Activated gamma-delta T cell treated with Interleukin-2 at 50 U/mL for 16 hours (primary cell): ENCODE measurements around the gene PRKAR1B.

ENCODE experiments used
- DNase-seq: peaks from one replicate; pipeline ENCODE4 v3.0.0-alpha.2; 2020

The PRKAR1B gene

DNA sequence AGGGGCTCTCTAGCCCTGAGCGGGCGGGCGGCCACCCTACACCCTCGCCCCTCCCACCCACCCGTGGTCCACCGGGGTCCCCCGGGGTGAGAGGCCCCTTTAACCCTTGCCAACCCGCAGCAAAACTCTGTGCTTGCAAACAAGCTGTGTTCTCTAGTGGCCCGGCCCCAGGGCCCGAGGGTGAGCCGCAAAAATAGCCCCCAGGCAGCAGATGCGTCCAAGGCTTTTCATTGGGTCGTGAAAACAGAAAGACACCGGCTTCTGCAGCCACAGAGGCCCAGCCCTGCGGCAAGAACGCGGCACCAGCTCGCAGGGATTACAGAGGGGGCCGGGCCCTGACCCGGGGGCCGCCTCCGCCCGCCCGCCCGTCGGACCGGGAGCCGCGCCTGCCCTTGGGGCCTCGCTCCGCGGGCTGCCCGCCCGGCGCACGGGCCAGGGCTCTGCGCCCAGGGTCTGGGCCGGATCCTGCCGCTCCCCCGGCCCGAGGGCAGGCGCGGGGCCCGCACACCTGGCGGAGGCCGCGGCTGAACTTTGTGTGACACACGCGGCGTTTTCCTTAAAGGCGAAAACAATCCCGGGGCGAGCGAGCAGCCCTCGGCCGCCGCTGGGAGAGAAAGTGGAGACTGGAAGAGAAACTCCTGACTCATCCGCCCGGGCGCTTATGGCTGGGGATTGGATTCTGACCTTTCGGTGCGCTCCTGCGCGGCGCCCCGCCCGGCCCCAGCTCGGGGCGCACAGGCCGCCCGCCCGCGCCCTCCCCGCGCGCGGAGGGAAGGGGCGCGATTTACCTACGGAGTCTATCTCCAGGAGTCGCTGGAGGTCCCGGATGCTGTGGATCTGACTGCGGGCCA, 210.2 kb downstream of the PRKAR1B start:
- no peak for DNase-seq

- no peak for DNase-seq
Observed at GRCh38 chr7:516216-516605, 210.9 kb downstream of the PRKAR1B start.

DNA sequence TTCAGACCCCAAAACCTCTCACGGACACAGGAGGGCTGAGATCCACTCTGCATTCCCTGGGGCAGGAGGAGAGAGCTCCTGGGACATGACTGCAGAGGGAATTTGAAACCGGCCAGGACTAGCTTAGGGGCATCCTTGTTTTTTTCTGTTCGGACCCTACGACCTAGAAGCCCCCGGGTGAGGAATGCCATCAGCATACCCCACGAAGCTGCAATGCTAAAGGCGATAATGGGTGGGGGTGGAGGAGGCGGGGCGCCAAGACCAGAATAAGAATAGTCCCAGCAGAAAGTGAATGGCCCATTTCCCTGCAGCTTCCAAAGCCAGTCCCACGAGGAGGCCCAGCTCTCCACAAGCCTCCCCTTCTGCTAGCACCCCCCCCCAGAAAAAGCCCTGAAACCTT, 211.5 kb downstream of the PRKAR1B start:
- no peak for DNase-seq

DNA sequence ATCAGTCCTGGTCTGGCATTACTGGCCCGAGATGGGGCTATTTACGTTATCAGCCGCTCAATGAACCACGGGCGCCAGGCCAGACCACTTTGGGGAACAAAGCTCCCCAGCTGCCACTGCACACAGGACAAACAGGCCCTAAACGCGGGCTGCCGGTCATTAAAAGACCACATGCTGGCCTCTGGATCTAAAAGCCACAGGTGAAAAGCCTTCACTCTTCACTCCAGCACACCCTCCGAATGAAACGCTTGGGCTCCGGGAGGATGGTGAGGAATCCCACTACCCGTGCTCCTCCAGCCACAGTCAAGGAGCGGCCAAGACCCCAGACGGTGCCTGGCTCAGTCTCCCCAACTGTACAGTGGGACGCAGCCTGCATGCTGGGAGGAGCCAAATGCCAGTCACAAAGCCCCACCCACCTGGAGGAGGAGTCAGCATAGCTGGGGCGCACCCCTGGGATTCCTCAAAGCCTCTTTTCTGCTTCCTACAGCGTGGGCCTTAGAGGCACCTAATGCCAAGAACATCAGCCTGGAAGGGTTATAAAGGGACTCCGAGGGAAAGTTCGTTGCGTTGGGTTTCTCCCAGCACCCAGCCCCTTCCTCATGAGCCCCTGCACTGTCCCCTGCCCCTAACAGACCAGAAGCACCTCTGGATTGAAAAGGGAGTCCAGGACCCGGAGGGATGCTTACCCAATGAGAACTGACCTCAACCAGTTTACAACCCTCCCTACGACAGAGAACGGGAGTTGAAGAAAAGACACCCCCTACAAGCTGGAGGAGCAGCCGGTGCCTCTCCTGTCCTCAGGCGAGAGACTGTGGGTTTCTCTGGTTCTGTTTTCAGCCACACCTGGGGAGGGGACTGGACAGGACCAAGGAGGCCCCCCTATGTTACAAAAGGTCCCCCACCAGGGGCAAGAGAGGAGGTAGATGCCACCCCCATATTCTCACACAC, 212.2 kb downstream of the PRKAR1B start:
- DNase-seq, result no peak

DNA sequence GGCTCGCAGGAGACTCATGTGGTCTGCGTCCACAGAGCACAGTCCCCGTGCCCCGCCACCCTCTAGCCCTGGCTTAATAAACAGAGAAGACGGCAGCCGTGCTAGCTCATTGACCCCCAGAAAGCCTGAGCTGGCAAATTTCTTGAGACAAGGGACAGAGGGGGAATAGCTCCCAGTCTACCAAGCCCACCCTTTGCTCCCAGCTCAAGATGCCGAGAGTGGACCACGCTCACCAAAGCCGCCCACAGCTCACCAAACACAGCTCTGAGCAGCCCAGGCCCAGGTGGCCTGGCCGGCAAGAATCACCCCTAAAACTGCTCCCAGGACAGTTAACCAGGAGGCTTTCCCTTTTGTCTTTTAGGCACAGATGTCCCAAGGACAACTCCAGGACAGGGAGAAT, 212.8 kb downstream of the PRKAR1B start:
- no peak for DNase-seq

- no peak for DNase-seq
Observed at GRCh38 chr7:513521-514166, 213.4 kb downstream of the PRKAR1B start.

GRCh38 chr7:512541-513311, 214.4 kb downstream of the PRKAR1B start:
- no peak for DNase-seq

DNA sequence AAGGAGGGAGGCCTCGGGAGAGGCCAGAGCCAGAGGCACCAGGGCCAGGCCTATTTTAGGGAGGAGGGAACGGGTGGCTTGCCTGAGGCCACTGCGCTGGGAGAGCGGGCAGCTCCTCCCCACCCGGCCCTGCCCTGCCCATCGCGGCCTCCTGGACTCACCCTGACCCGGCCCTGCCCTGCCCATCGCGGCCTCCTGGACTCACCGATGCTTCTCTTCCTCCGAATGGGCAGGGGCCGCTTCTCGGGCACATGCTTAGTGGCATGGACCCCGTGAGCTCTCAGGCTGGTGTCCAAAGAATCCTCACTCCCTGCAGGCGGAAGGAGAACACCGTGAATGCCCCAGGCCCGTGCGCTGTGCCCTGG, 215.0 kb downstream of the PRKAR1B start:
- no peak for DNase-seq

DNA sequence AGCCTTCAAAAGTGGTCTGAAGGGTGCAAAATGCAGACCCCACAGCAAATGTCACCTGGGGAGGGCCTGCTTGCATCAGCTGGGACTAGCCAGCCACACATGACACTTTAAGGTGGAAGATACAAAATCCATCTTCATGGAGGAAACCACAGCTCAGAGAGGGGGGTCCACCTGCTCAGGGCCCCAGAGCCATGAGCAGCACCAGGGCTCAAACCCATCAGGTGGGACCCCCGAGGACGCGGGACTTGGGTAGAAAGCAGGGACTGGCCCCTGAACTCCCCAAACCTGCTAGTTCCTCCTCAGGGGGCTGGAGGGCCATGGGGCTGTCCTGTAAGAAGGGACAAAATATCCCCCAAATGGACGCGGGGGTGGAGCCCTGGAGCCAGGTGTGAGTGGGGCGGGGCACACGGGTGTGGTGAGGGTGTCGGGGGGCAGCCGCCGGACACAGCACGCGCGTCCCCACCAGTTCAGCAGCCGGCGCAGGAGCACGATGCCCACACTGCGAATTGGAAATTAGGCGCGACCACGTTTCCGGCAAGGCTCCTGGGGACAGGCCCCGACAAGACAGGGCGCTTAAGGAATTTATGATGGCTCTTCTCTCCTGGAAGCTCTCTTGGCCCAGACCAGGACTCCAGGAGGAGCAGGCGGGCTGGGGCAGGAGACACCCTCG, 215.5 kb downstream of the PRKAR1B start:
- no peak for DNase-seq

DNA sequence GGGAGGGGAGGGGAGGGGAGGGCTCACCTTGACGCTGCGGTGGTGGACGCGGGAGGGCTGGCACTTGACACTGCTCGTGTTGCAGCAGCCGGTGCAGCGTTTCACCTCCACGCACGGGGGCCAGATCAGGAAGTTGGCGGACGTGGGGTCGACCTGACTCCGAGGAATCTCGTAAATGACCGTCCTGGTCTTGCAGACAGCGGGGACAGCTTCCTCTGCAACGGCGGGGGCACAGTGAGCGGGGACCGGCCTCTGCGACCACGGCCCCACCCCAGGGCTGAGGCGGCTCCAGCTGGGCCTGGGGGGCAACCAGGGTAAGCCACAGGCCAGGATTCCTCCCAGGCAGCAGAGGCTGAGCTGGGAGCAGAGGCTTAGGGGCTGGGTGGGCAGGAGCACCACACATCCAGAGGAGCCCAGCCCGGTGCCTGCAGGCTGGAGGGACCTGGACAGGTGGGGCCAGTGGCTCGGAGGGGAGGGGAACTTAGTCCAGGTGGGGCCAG, 216.2 kb downstream of the PRKAR1B start:
- no peak for DNase-seq

GRCh38 chr7:510131-510481, 217.0 kb downstream of the PRKAR1B start:
- DNase-seq, result no peak

GRCh38 chr7:509426-510130, 217.5 kb downstream of the PRKAR1B start:
- DNase-seq, result no peak

- no peak for DNase-seq
Observed at GRCh38 chr7:508461-509170, 218.5 kb downstream of the PRKAR1B start.

- DNase-seq, result no peak
Observed at GRCh38 chr7:507623-508300, 219.3 kb downstream of the PRKAR1B start.

DNA sequence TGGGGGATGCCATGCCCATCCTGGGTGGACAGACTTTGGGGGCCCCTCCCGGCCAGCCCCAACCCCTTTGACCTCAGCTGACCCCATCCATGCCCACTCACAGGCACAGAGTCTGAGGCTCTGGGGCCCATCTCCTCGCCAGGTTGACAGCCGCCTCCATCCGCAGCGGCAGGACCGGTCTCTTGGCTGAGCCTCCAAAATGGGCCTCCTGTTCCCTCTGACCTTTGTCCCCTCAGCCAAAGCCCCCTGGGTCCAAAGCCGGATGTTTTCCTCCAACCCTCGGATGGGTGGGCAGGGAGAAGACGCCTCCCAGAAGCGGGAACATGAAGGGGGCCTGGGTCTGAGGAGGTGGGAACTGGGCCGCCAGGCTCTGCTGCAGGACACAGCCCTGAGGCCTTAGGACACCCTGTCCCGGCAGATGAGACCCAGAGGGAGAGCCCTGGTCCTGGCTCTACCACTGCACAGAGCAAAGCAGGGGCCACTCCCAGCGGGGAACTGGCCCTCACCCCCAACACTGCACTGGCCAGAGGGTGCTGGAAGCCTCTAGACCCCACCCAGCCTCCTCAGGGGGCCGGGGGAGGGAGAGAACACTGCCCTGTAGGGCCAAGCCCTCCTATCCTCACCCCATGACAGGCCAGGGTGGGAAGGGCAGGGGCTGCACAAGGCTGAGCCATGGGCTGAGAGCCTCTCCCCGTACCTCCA, 220.0 kb downstream of the PRKAR1B start:
- no peak for DNase-seq

GRCh38 chr7:506391-506831, 220.7 kb downstream of the PRKAR1B start:
- DNase-seq, result no peak

DNA sequence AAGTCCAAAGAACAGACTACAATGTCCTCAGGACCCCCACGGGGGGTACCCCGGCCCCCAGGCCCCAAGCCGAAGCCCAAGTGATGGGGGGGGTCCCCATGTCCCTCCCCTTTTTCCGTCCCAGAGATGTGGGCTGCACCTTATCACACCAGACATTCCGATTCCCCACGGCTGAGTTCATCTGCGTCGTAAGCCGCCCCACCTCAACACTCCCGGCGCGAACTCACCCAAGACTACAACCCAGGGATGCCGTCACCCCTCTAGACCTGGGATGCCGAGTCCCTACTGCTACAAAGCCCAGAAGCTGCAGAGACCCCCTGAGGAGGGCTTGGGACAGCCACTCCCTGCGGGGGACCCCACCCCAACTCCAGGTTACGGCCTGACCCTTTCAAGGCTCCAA, 221.9 kb downstream of the PRKAR1B start:
- DNase-seq, result no peak

- no peak for DNase-seq
Observed at GRCh38 chr7:504221-505111, 222.6 kb downstream of the PRKAR1B start.
